ENCODE data around the gene IKBIP. TPM values are rescaled to one million over a fixed set of nuclear protein-coding genes. Genes with fewer than 3 reads are reported as not detected.
"Not testable (repeated sequence)": the region's sequence is repeated elsewhere in the genome, so short reads cannot be mapped to it uniquely, and the experiment has no call there.

The IKBIP gene
- total and polyA plus RNA-seq, 2 donors (not counting 1 experiment from before 2014, with no cell fraction given): 1.7 to 12.0 TPM

GRCh38 chr12:98578392-98578791 lies 66.2 kb downstream of the IKBIP start:
- ATAC-seq (ENCODE audit: low read depth) (no peak), DNase-seq (no peak)
- Histone ChIP-seq H3K36me3 (replicated peaks in 1 of 2; ENCODE audit: control extremely low read depth in 1 of 2, control insufficient read depth in 1 of 2, extremely low read depth in 1 of 2, insufficient read depth in 2 of 2, low read length in 1 of 2) (no peaks in the 10 kb centered on the region), H3K9me3 (ENCODE audit: control extremely low read depth in 1 of 3, control insufficient read depth in 2 of 3, insufficient read depth in 1 of 3, low read length in 2 of 3) (no peaks in the 10 kb centered on the region), H3K4me1 (ENCODE audit: control insufficient read depth in 2 of 2, insufficient read depth in 2 of 2, low read length in 2 of 2) (no peaks in the 10 kb centered on the region), H4K20me1 (ENCODE audit: control insufficient read depth, insufficient read depth, low read length, poor library complexity, severe bottlenecking) (no peaks in the 10 kb centered on the region), H2AFZ (ENCODE audit: insufficient read depth, low read depth, low read length, poor library complexity, severe bottlenecking) (no peak overlapping the region), H3K4me2 (replicated peaks; ENCODE audit: low read depth, low read length, poor library complexity, severe bottlenecking) (no peak overlapping the region), H3K27me3 (replicated peaks in 1 of 4; ENCODE audit: control extremely low read depth in 1 of 4, control insufficient read depth in 3 of 4, insufficient read depth in 4 of 4, low read length in 3 of 4) (no peaks in the 10 kb centered on the region), H3K4me3 (ENCODE audit: control extremely low read depth in 1 of 5, extremely low read depth in 1 of 5, insufficient read depth in 1 of 5, low read depth in 2 of 5, low read length in 4 of 5) (no peak overlapping the region), H3K79me2 (ENCODE audit: control insufficient read depth, insufficient read depth, low read length) (no peaks in the 10 kb centered on the region), H3K9ac (ENCODE audit: low read length) (no peak overlapping the region), H3K27ac (ENCODE audit: low read length in 2 of 2) (no peak overlapping the region)
- Mint-ChIP-seq H3K9me3 (ENCODE audit: insufficient read depth) (no peaks in the 10 kb centered on the region), H3K4me3 (no peak overlapping the region), H3K4me1 (no peaks in the 10 kb centered on the region), H3K27ac (no peak overlapping the region), H3K27me3 (peaks cover 3% of the 10 kb centered on the region)
- POLR2A ChIA-PET: no interaction called here
- TF ChIP-seq CTCF (IDR thresholded peaks at IDR 0.05): no peak
- intact Hi-C loops (cut with micrococcal nuclease): no loop called here
- CTCF ChIA-PET: interaction anchor here (0.9 to 1.4 kb wide), 2 partner anchors 12 to 13 kb away, joined by 3 to 7 read pairs; no protein-coding TSS in a partner anchor
- WGBS (ENCODE audit: insufficient coverage): no CpG with 5 or more reads among the region's 1 CpG

GRCh38 chr12:98576795-98577194 lies 67.8 kb downstream of the IKBIP start:
- H3K4me1 ChIP-seq (ENCODE audit: control insufficient read depth in 2 of 2, insufficient read depth in 2 of 2, low read length in 2 of 2); H3K4me2 ChIP-seq (replicated peaks; ENCODE audit: low read depth, low read length, poor library complexity, severe bottlenecking); H3K4me3 Mint-ChIP-seq; H3K4me3 ChIP-seq (ENCODE audit: control extremely low read depth in 1 of 5, extremely low read depth in 1 of 5, insufficient read depth in 1 of 5, low read depth in 2 of 5, low read length in 4 of 5); H3K27ac Mint-ChIP-seq; H3K79me2 ChIP-seq (ENCODE audit: control insufficient read depth, insufficient read depth, low read length); H3K27me3 ChIP-seq (replicated peaks in 1 of 4; ENCODE audit: control extremely low read depth in 1 of 4, control insufficient read depth in 3 of 4, insufficient read depth in 4 of 4, low read length in 3 of 4); H3K9me3 ChIP-seq (ENCODE audit: control extremely low read depth in 1 of 3, control insufficient read depth in 2 of 3, insufficient read depth in 1 of 3, low read length in 2 of 3); H2AFZ ChIP-seq (ENCODE audit: insufficient read depth, low read depth, low read length, poor library complexity, severe bottlenecking); POLR2A ChIA-PET; H3K36me3 ChIP-seq (replicated peaks in 1 of 2; ENCODE audit: control extremely low read depth in 1 of 2, control insufficient read depth in 1 of 2, extremely low read depth in 1 of 2, insufficient read depth in 2 of 2, low read length in 1 of 2); H3K4me1 Mint-ChIP-seq; DNase-seq; H3K9me3 Mint-ChIP-seq (ENCODE audit: insufficient read depth); H4K20me1 ChIP-seq (ENCODE audit: control insufficient read depth, insufficient read depth, low read length, poor library complexity, severe bottlenecking); H3K9ac ChIP-seq (ENCODE audit: low read length); ATAC-seq (ENCODE audit: low read depth); intact Hi-C loops (cut with micrococcal nuclease); H3K27me3 Mint-ChIP-seq; H3K27ac ChIP-seq (ENCODE audit: low read length in 2 of 2): not testable (repeated sequence)
- no CpG with 5 or more reads among the region's 2 CpGs for WGBS (ENCODE audit: insufficient coverage)
- CTCF ChIA-PET: interaction anchor here (1.0 kb wide), 1 partner anchor 10 kb away, joined by 3 read pairs; no protein-coding TSS in a partner anchor

All from B cell (primary cell).